Brain pericyte (primary cell): Measurements from ENCODE around the gene CREB3L4.

Experiments used
- DNase-seq: peaks from one replicate; pipeline ENCODE4 v3.0.0-alpha.2; 2012; ENCODE audit warnings: low read depth, low spot score

CREB3L4 gene

GRCh38 chr1:153936011-153936802, 31.5 kb upstream of the CREB3L4 start:
- DNase-seq, result no peak

- DNase-seq, result no peak
Measured at GRCh38 chr1:153937331-153937730, 30.4 kb upstream of the CREB3L4 start.

- no peak for DNase-seq
Measured at GRCh38 chr1:153938996-153939395, 28.7 kb upstream of the CREB3L4 start.

- no peak for DNase-seq
Measured at GRCh38 chr1:153939476-153939875, 28.2 kb upstream of the CREB3L4 start.

GRCh38 chr1:153940756-153941155, 26.9 kb upstream of the CREB3L4 start:
- DNase-seq, result no peak

- no peak for DNase-seq
Measured at GRCh38 chr1:153941826-153942725, 25.6 kb upstream of the CREB3L4 start.

- DNase-seq, result no peak
Measured at GRCh38 chr1:153942766-153943549, 24.7 kb upstream of the CREB3L4 start.

- DNase-seq, result no peak
Measured at GRCh38 chr1:153944005-153944826, 23.5 kb upstream of the CREB3L4 start.

- no peak for DNase-seq
Measured at GRCh38 chr1:153944827-153945117, 22.9 kb upstream of the CREB3L4 start.

- no peak for DNase-seq
Measured at GRCh38 chr1:153945131-153945794, 22.4 kb upstream of the CREB3L4 start.

GRCh38 chr1:153945795-153946621, 21.7 kb upstream of the CREB3L4 start:
- DNase-seq, result no peak

GRCh38 chr1:153946622-153947241, 21.0 kb upstream of the CREB3L4 start, which contains the start of gene DENND4B:
Gene DENND4B, minus strand, starts transcription at chr1:153946718. Its CDS starts 2,344 bp downstream, at chr1:153944374.
- no peak for DNase-seq

GRCh38 chr1:153951183-153951582, 16.5 kb upstream of the CREB3L4 start:
- DNase-seq, result no peak

- no peak for DNase-seq
Measured at GRCh38 chr1:153951801-153952200, 15.9 kb upstream of the CREB3L4 start.

GRCh38 chr1:153953859-153954365, 13.8 kb upstream of the CREB3L4 start:
- DNase-seq, result no peak

GRCh38 chr1:153954826-153955225, 12.9 kb upstream of the CREB3L4 start:
- no peak for DNase-seq

GRCh38 chr1:153956997-153957715, 10.5 kb upstream of the CREB3L4 start:
- no peak for DNase-seq

- no peak for DNase-seq
Measured at GRCh38 chr1:153957744-153958110, 10.0 kb upstream of the CREB3L4 start.
